ENCODE measurements around the gene SLC17A9.

The SLC17A9 gene

DNA sequence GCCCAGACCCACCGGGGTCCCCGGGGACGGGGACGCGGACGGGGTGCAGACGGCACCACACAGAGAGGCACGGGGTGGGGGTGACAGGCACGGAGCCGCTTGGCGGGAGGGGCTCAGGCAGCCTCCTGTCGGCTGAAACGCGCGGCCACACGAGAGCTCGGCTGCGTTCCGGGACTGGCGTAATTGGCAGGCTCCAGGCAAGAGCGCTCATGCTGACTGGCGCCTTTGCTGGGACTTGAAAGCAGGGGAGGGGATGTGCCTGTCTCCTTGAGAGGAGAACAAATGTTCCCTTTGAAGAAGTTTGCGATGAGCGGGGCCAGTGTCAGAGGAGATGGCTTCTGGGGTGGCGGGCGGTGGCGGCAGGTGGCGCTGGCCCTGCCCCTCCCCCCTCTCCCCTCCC, 28.5 kb downstream of the SLC17A9 start:
- TF ChIP-seq, protein P1, sequence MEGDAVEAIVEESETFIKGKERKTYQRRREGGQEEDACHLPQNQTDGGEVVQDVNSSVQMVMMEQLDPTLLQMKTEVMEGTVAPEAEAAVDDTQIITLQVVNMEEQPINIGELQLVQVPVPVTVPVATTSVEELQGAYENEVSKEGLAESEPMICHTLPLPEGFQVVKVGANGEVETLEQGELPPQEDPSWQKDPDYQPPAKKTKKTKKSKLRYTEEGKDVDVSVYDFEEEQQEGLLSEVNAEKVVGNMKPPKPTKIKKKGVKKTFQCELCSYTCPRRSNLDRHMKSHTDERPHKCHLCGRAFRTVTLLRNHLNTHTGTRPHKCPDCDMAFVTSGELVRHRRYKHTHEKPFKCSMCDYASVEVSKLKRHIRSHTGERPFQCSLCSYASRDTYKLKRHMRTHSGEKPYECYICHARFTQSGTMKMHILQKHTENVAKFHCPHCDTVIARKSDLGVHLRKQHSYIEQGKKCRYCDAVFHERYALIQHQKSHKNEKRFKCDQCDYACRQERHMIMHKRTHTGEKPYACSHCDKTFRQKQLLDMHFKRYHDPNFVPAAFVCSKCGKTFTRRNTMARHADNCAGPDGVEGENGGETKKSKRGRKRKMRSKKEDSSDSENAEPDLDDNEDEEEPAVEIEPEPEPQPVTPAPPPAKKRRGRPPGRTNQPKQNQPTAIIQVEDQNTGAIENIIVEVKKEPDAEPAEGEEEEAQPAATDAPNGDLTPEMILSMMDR (IDR thresholded peaks at IDR 0.05; ENCODE audit: low read depth, low read length) = no peak
- peak; percentile 58 for DNase-seq
- H3K36me3 ChIP-seq = no peaks in the 10 kb centered on the region
- H3K4me3 ChIP-seq (ENCODE audit: low read depth, low read length) = no peak overlapping the region
- H3K27me3 ChIP-seq = peaks cover 44% of the 10 kb centered on the region
- peaks cover 5% of the 10 kb centered on the region for H3K4me1 ChIP-seq
- H3K9me3 ChIP-seq = no peaks in the 10 kb centered on the region

DNA sequence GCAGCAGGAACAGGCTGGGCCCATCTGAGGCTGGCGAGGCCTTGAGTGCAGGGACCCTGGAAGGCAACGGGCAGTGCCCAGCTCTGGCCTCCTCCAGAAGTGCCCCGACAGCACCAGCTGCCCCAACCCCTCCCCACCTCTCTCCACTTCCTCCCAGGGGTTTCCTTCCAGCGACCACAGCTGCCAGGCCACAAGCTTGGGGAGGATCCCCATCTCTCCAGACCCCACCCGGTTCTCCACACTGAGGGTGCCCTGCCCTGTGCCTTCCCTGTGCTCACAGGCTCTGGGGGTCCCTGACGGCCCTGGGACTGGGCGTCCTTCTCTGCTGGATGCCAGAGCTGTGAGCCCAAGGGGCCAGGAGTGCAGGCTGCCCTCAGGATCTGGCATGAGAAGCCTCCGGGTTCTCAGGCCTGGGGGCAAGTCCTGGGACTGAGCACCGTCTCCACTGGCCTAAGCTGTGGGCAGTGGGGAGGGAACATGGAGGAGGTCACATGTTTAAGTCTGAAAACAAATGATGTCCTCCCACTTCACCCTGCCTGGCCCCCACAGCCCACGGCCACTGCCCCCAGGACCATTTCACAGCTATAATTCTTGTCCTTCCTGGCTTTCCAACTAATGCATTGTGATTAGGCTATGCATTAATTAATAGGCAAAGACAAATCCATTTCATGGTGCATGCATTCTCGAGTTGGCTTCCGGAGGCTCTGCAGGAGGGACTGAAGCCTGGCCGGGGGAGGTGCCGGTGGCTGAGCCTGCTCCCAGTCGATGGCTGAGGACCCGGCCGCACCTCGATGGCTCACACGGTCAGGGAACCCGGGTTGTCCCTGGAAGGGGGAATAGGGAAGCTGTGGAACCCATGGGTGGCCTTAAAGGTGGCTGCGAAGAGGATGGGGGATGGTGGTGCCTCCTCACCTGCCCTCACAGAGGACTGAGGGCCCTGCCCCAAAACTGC, 29.9 kb downstream of the SLC17A9 start:
- Histone ChIP-seq H3K4me1 (peaks cover 5% of the 10 kb centered on the region), H3K36me3 (no peaks in the 10 kb centered on the region), H3K9me3 (no peaks in the 10 kb centered on the region), H3K27me3 (peaks cover 41% of the 10 kb centered on the region), H3K4me3 (ENCODE audit: low read depth, low read length) (no peak overlapping the region)
- TF ChIP-seq, protein P1 (IDR thresholded peaks at IDR 0.05; ENCODE audit: low read depth, low read length) = no peak
- DNase-seq = no peak

DNA sequence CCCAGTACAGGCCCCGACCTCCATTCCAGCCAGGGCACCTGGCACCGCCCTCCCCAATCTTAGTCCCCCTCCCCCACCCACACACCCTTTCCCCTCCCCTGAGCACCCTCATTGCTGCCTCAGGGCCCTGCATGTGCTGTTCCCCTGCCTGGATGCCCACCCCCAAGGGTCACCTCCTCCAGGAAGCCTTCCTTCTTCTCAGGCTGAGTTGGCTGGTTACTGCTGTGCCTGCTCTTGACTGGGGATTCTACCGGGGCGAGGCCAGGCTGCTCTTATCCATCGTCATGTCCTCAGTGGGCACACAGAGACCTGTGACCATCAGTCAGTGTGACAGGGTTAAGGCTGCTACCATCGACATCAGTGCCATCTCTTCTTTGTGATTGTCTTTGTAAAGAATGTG, 30.7 kb downstream of the SLC17A9 start:
- DNase-seq = no peak
- Histone ChIP-seq H3K36me3 (no peaks in the 10 kb centered on the region), H3K27me3 (peaks cover 39% of the 10 kb centered on the region), H3K4me3 (ENCODE audit: low read depth, low read length) (no peak overlapping the region), H3K9me3 (no peaks in the 10 kb centered on the region), H3K4me1 (peaks cover 5% of the 10 kb centered on the region)
- TF ChIP-seq, protein P1 (IDR thresholded peaks at IDR 0.05; ENCODE audit: low read depth, low read length) = no peak

DNA sequence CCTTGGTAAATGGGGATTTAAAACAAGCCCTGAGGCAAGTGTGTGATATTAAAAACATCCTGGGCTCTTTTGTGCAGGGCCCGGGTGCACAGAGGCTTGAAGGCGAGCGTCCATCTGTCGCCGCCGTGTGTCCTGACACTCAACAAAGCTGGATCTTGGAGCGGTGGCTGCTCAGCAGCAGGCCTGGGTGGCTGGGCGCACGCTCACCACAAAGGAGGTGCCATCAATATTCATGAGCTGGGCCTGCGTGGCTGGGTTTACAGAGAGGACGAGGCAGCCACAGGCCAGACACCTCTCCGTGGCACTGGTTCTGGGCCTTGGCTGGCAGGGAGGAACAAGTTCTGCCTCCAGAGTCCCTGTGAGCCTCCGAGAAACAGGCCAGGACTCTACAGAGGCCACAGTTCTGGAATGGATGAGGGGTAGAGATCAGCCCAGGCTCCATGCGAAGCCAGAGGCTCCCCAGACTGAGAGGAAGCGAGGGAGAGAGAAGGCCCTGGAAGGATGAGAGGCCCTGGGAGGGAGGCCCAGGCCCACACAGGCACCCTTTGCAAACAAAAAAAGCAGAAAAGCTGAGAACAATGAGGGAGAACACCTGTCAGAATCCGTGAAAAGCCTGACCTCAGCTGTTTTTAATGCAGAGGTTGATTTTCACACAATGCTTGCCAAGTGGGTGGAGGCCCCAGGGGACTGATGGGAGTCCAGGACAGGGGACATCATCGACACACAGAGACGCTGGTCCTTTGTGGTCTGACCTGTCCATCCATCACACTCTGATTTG, 32.3 kb downstream of the SLC17A9 start:
- TF ChIP-seq, protein P1 (IDR thresholded peaks at IDR 0.05; ENCODE audit: low read depth, low read length) = no peak
- Histone ChIP-seq H3K27me3 (peaks cover 40% of the 10 kb centered on the region), H3K36me3 (no peaks in the 10 kb centered on the region), H3K4me3 (ENCODE audit: low read depth, low read length) (no peak overlapping the region), H3K4me1 (peaks cover 5% of the 10 kb centered on the region), H3K9me3 (no peaks in the 10 kb centered on the region)
- no peak for DNase-seq

DNA sequence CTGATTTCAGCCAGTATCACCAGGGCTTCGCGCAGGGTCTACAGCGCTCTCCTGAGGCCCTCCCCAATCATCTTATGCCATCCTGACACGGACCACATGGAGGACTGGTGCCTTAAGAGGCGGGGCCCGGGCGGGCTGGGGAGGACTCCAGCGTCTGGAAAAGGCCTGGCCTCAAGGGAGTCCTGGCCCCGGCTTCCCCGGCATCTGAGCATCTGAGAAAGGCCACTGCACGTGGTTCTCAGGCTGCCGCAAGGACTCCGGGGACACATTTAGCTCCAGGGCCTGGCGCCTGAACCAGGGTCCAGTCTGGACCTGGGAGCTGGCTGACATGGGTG, 32.9 kb downstream of the SLC17A9 start:
- no peak for DNase-seq
- no peak overlapping the region for H3K4me3 ChIP-seq (ENCODE audit: low read depth, low read length)
- H3K27me3 ChIP-seq = peaks cover 37% of the 10 kb centered on the region
- no peaks in the 10 kb centered on the region for H3K9me3 ChIP-seq
- H3K36me3 ChIP-seq = no peaks in the 10 kb centered on the region
- peaks cover 5% of the 10 kb centered on the region for H3K4me1 ChIP-seq
- TF ChIP-seq, protein P1 (IDR thresholded peaks at IDR 0.05; ENCODE audit: low read depth, low read length) = no peak

Measured in BE2C (cell line).